Ovary (tissue), 9 donors: ENCODE data around the gene PLEKHH3. TPM values are rescaled to one million over a fixed set of nuclear protein-coding genes. Genes with fewer than 3 reads are reported as not detected.

Source experiments
- DNase-seq, 5 donors: peaks; one replicate each; pipeline ENCODE4 v3.0.0-alpha.2; 2019 to 2020
- H3K27ac ChIP-seq, 2 donors: fragments of 200-600 bp; one replicate each; pipeline versions ENCODE4 v1.5.1 to v1.8.0; 2019 to 2022
- H3K27me3 ChIP-seq: fragments of 200-600 bp; one replicate; pipeline ENCODE4 v1.8.0; 2022
- H3K36me3 ChIP-seq: fragments of 200-600 bp; sonication (generic); one replicate; pipeline ENCODE4 v1.5.1; 2019
- H3K4me1 ChIP-seq: one replicate; pipeline ENCODE4 v1.8.1; 2013; ENCODE audit warnings: mild to moderate bottlenecking, moderate library complexity; ENCODE audit not compliant: insufficient read depth
- H3K4me3 ChIP-seq: fragments of 200-600 bp; sonication (generic); one replicate; pipeline ENCODE4 v1.5.1; 2017
- H3K9me3 ChIP-seq, 2 donors: fragments of 200-600 bp in 1 of 2; sonication (generic) in 1 of 2; one replicate each; pipeline versions ENCODE4 v1.5.1 to v1.8.1; 2013 to 2019; ENCODE audit warnings: mild to moderate bottlenecking in 1 of 2, moderate library complexity in 1 of 2
- EP300 ChIP-seq: sonication (generic); formaldehyde crosslinking; IDR thresholded peaks from one replicate; pipeline ENCODE4 v1.6.1; 2017; ENCODE audit warnings: antibody characterized with exemption
- POLR2A ChIP-seq: fragments of 450-650 bp; IDR thresholded peaks from one replicate; pipeline ENCODE4 v1.6.1; 2017; ENCODE audit warnings: antibody characterized with exemption, mild to moderate bottlenecking, moderate library complexity
- WGBS, 3 donors: extraction: QIAGEN DNeasy Blood & Tissue Kit in 1 of 3; methylation state at CpG; one replicate each; pipeline versions ENCODE4 v1.1.5 to v1.1.7; 2013 to 2017; 5-methylcytosine and 5-hydroxymethylcytosine counted together
- intact Hi-C, 4 donors: fragments of 100-400 bp; cut with DNase I; formaldehyde crosslinking; loops; one replicate each; pipeline versions ENCODE4 v1.11.0 to v1.15.1; 2022 to 2023
- polyA plus RNA-seq, 2 donors: library from polyadenylated mRNA; stranded (reverse); fragments of 200-250 nt in 1 of 2; fragments of 350-450 nt in 1 of 2; fragmentation: Illumina TruSeq in 1 of 2; extraction: RNeasy Lipid Tissue Mini Kit (QIAGEN cat#74804) in 1 of 2; gene quantifications; one replicate each; pipeline ENCODE4 v1.2.3, GENCODE V29; 2013 to 2014
- total RNA-seq, 7 donors: library from RNA; depleted of rRNA in 2 of 7; stranded (reverse); fragments of >200 nt in 2 of 7; fragmentation: NEBNext Ultra II Directional in 3 of 7; extraction: Animal tissue kit (Norgen Biotek cat#: 25700) in 3 of 7; gene quantifications; one replicate each; pipeline versions ENCODE4 v1.1.0 to v1.2.4, GENCODE V29; 2016 to 2023
- TF ChIP-seq, protein P1 (sequence below), 3 donors: fragments of 450-650 bp in 2 of 3; fragments of 200-600 bp in 1 of 3; IDR thresholded peaks; one replicate each; pipeline versions ENCODE4 v1.5.1 to v1.8.0; 2016 to 2022; ENCODE audit warnings: antibody characterized with exemption in 3 of 3, mild to moderate bottlenecking in 1 of 3
- donor health status: DM: no; HTN: no; CAD: no; lungs with moderate emphysema.
- donor health status: DM: no; HTN: no; CAD: no.
- donor health status: Bipolar disorder and iron deficiency.
- donor health status: DM: yes; HTN: yes; CAD: no.
- donor health status: DM: no; HTN: no; CAD: no.
- donor health status: DM: yes; HTN: yes; CAD: no.

The PLEKHH3 gene
- total and polyA plus RNA-seq, 9 donors: 2.1 to 81.6 (median 37.4) TPM

DNA sequence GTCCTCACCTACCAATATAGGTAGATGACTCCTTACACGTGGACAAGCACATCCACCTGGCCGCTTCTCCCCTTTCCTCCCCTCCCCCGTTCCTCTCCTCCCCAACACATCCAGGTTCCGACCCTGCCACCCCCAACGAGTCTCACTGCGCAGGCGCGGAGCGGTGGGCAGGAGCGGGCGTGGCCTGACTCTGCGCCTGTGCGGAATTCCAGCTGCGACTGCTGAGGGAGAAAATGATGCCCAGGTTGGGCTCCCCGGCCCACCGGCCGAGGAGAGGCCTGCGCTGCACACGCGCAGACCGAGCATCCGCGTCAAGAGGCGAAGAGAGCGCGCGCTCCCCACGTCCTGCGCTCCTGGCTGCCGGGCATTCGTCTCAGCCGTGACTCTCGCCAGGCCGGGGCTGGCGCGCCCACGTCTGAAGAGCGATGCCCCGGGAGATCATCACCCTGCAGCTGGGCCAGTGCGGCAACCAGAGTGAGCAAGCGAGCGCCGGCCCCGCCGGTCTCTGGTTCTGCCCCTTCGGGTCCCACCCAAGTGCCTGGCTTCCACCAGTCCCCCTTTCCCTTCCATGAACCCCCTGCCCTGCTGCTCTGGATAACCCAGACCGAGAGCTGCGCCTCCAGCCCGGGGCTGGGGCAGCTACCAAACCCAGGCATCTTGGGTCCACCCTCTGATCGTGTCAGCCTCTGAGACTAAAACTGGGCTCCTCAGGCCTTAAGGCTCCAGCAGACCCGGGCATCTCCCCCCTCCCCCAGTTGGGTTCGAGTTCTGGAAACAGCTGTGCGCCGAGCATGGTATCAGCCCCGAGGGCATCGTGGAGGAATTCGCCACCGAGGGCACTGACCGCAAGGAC lies 17.5 kb downstream of the PLEKHH3 start, which contains the start of gene TUBG2:
Gene TUBG2 (plus strand): TSS at position 206 of the 853 bp plus-strand sequence. CDS start 220 bp downstream, at position 426.
- Histone ChIP-seq H3K9me3 (no peaks in the 10 kb centered on the region), H3K36me3 (no peaks in the 10 kb centered on the region), H3K27me3 (no peaks in the 10 kb centered on the region), H3K4me3 (peak within 1 kb of the TSS; percentile 60), H3K27ac (peak within 1 kb of the TSS; percentile 64 to 78), H3K4me1 (peaks cover under 1% of the 10 kb centered on the region)
- DNase-seq: peak; percentile 89 to 95 (median 93)
- TF ChIP-seq POLR2A (peak; percentile 64), EP300 (no peak)
- intact Hi-C loops: no loop called here
- WGBS, 3 donors: 0 to 1% (median 1%) methylated on average over 55 to 59 of the region's 59 CpGs

GRCh38 chr17:42657824-42658588 lies 18.8 kb downstream of the PLEKHH3 start:
- 70 to 72% (median 71%) methylated on average over 9 of the region's 9 CpGs for WGBS, 3 donors
- intact Hi-C loops: no loop called here
- H3K27me3 ChIP-seq: no peaks in the 10 kb centered on the region
- H3K4me3 ChIP-seq: no peak overlapping the region
- TF ChIP-seq, protein P1, sequence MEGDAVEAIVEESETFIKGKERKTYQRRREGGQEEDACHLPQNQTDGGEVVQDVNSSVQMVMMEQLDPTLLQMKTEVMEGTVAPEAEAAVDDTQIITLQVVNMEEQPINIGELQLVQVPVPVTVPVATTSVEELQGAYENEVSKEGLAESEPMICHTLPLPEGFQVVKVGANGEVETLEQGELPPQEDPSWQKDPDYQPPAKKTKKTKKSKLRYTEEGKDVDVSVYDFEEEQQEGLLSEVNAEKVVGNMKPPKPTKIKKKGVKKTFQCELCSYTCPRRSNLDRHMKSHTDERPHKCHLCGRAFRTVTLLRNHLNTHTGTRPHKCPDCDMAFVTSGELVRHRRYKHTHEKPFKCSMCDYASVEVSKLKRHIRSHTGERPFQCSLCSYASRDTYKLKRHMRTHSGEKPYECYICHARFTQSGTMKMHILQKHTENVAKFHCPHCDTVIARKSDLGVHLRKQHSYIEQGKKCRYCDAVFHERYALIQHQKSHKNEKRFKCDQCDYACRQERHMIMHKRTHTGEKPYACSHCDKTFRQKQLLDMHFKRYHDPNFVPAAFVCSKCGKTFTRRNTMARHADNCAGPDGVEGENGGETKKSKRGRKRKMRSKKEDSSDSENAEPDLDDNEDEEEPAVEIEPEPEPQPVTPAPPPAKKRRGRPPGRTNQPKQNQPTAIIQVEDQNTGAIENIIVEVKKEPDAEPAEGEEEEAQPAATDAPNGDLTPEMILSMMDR (IDR thresholded peaks at IDR 0.05): no peak
- TF ChIP-seq EP300: no peak
- no peaks in the 10 kb centered on the region for H3K36me3 ChIP-seq
- no peak overlapping the region for H3K27ac ChIP-seq
- H3K9me3 ChIP-seq: no peaks in the 10 kb centered on the region
- no peak for DNase-seq
- H3K4me1 ChIP-seq: peaks cover 5% of the 10 kb centered on the region

- peaks cover 5% of the 10 kb centered on the region for H3K4me1 ChIP-seq
- no peak for TF ChIP-seq POLR2A
- TF ChIP-seq, protein P1 (IDR thresholded peaks at IDR 0.05): no peak
- TF ChIP-seq EP300: no peak
- intact Hi-C loops: no loop called here
- no peaks in the 10 kb centered on the region for H3K36me3 ChIP-seq
- no peak for DNase-seq
- H3K27ac ChIP-seq: no peak overlapping the region
- no peak overlapping the region for H3K4me3 ChIP-seq
- H3K27me3 ChIP-seq: no peaks in the 10 kb centered on the region
- no peaks in the 10 kb centered on the region for H3K9me3 ChIP-seq
- whole genome bisulfite sequencing, 3 donors: 25 to 34% (median 27%) methylated on average over 2 of the region's 2 CpGs
These were observed 21.3 kb downstream of the PLEKHH3 start for GRCh38 chr17:42655528-42655927.

- Histone ChIP-seq H3K4me1 (peaks cover 5% of the 10 kb centered on the region), H3K4me3 (peak overlapping the region; percentile 39), H3K27ac (peak overlapping the region; percentile 77 to 82), H3K36me3 (no peaks in the 10 kb centered on the region), H3K27me3 (no peaks in the 10 kb centered on the region), H3K9me3 (no peaks in the 10 kb centered on the region)
- DNase-seq: peak; percentile 72 to 83 (median 75)
- 19% methylated on average over 42 of the region's 42 CpGs for WGBS, 3 donors
- TF ChIP-seq EP300 (no peak), POLR2A (no peak)
- TF ChIP-seq, protein P1 (IDR thresholded peaks at IDR 0.05): no peak
- intact Hi-C loops: no loop called here
These were observed 23.3 kb downstream of the PLEKHH3 start for GRCh38 chr17:42653179-42654124.
